HL-60/S4 treated with phorbol 12-myristate 13-acetate at 8.2 ng/mL for 4 days and 3 days (cell line): Measurements from ENCODE around the gene CMTM1.
"Not testable (repeated sequence)": the region's sequence is repeated elsewhere in the genome, so short reads cannot be mapped to it uniquely, and the experiment has no call there.

ENCODE experiments used
- in situ Hi-C: fragments of 300-500 bp; cut with MboI; formaldehyde crosslinking; loops from 2 replicates; pipeline ENCODE4 v1.15.0; 2022; ENCODE audit warnings: low sequenced_read_pairs

CMTM1 gene

DNA sequence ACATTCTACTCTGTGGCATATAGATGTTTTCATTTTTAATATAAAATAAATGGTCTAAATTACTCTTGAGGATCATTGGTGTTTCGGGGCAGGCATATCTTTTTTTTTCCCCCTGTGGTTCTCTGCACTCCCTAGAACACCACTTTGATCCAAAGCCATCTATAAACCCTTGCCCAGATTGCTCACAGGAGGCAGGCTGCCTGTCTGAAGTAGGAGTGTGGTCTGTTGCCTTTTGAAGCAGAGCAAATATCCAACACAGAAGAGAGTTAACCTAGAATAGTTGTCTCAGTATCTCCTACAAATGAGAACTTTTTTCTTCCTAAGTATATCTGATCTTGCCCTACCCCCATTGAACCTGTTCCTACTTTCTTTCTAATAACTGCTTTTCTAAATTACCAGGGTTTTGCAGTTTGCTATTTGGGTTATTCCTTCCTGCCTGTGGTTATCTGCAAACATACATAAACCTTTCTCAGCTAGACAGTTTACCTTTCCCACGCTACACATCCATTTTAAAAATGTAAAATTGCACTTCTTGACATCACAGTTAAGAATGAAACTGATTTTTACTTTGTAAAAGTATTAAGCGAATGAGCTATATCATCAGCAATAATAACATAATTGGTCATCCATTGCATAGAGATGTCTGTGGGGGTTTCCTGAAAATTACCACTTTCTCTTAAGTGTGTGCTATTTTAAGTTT, 4.7 kb upstream of the CMTM1 start:
- in situ Hi-C loops, result no loop called here

GRCh38 chr16:66562409-66562808, 3.8 kb upstream of the CMTM1 start:
- in situ Hi-C loops, result no loop called here

- in situ Hi-C loops, result no loop called here
These were observed 3.3 kb upstream of the CMTM1 start for GRCh38 chr16:66562986-66563385.

DNA sequence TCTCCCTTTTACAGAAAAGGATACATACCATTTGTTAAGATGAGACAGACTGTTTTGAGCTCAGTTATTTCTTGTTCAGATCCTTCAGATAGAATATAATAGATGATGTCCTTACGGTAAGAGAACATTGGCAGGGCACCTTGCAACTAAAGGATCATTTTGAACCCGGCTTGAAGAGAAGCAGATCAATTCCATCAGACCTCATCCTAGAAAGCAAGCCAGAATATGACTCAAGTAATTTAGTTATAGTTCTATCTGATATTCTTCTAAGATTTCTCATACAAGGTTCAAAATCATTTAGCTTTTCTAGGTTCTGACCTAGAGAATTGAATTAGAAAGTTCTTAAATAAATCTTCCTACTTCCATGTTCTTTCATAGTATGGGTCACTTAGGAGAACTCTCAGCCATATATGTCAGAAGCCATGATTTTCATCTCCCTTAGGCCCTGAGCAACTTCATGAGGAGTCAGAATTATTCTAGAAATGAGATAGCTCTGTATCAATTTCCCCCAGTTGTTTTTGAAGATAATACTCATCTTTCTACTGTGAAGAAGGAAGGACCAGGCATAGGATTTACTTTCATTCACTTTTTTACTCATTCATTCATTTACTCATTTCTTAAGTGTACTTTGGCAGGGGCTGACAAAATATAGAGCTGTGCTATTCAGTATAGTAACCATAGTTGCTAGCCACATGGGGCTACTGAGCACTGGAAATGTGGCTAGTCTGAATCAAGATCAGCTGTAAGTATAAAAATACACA, 2.5 kb upstream of the CMTM1 start:
- in situ Hi-C loops, result no loop called here

DNA sequence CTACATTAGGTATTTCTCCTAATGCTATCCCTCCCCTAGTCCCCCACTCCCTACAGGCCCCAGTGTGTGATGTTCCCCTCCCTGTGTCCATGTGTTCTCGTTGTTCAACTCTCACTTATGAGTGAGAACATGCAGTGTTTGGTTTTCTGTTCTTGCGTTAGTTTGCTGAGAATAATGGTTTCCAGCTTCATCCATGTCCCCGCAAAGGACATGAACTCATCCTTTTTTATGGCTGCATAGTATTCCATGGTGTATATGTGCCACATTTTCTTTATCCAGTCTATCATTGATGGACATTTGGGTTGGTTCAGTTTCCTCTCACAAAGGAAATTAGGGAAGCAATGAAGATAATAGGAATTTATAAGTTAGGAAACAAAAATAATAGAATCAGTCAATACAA, 1.0 kb downstream of the CMTM1 start:
- in situ Hi-C loops, result not testable (repeated sequence)

DNA sequence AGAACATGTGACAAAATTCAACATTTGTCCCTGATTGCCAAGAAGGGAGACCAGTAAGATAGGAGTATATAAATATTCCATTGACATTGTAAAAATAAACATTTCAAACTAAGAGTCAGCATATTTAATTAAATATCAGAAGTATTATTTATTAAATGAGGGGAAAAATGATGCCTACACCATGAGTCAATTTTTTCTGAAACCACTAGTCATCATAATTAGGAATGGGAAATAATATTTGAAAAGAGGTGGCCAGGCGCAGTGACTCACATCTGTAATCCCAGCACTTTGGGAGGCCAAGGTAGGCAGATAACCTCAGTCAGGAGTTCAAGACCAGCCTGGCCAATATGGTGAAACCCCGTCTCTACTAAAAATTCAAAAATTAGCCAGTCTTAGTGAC, 2.1 kb downstream of the CMTM1 start:
- in situ Hi-C loops, result no loop called here

GRCh38 chr16:66569131-66569530, 2.9 kb downstream of the CMTM1 start:
- in situ Hi-C loops, result no loop called here

DNA sequence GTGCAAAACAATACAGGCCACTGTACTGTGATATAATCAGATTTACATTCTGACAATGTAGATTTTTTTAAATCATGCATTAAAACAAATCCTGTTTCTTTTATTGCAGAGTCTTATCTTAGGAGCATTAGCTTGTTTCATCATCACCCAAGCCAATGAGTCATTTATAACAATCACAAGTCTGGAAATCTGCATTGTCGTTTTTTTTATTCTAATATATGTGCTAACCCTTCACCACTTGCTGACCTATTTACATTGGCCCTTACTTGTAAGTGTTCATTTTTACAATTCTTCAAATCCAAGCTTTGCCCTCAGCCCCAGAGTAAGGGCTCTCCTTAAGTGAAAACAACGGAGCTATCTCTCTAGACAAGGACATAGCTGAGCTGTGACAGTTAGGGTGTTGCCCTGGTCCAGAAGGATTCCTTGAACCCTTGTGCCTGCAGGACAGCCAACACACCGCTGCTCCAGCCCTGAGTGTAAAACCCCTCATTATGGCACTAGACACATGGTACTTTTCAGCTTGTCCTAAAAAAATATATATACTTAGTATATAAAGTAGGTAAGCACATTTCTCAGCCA, 3.7 kb downstream of the CMTM1 start:
- in situ Hi-C loops, result no loop called here

- in situ Hi-C loops, result no loop called here
These were observed 6.1 kb downstream of the CMTM1 start for GRCh38 chr16:66572356-66572755.

GRCh38 chr16:66574081-66574480, 7.8 kb downstream of the CMTM1 start:
- in situ Hi-C loops, result no loop called here

- in situ Hi-C loops, result no loop called here
These were observed 8.3 kb downstream of the CMTM1 start for GRCh38 chr16:66574531-66574930.

DNA sequence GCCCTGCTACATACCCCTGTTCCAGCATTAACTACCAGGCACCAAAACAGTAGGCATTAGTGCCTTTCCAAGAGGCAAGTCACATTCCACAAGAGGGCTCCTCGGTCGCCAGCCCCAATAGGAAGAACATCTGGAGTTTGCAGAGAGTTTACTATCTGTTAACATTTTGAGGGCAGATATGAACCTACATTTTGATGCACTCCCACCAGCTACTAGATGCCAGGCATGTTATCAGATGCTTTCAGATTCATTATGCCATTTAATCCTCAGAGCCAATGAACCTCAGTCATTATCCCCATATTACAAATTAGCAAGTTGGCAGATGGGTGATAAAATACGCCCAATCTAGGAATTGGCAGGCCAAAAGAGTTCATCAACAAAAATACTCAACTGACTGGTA, 8.8 kb downstream of the CMTM1 start:
- in situ Hi-C loops, result no loop called here

DNA sequence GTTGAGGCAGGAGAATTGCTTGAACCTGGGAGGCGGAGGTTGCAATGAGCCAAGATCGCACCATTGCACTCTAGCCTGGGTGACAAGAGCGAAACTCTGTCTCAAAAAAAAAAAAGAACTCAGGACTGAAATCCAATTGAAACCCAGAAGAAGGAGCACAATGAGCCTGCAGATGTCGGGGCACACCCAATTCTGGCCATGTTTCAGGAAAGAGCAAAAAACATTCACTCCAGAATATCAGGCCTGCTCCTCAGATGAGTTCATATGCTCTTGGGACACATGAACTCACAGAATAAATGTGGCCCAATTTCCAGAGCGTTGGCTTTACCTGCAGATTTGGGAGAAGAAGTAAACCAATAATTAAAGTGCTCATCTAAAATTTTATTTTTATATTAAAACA, 10.1 kb downstream of the CMTM1 start:
- in situ Hi-C loops, result no loop called here

- in situ Hi-C loops, result no loop called here
These were observed 12.7 kb downstream of the CMTM1 start, which contains the start of gene CMTM2 for GRCh38 chr16:66578651-66579531. Gene CMTM2 (plus strand): TSS chr16:66579463. CDS start chr16:66579608, 145 bp downstream.

DNA sequence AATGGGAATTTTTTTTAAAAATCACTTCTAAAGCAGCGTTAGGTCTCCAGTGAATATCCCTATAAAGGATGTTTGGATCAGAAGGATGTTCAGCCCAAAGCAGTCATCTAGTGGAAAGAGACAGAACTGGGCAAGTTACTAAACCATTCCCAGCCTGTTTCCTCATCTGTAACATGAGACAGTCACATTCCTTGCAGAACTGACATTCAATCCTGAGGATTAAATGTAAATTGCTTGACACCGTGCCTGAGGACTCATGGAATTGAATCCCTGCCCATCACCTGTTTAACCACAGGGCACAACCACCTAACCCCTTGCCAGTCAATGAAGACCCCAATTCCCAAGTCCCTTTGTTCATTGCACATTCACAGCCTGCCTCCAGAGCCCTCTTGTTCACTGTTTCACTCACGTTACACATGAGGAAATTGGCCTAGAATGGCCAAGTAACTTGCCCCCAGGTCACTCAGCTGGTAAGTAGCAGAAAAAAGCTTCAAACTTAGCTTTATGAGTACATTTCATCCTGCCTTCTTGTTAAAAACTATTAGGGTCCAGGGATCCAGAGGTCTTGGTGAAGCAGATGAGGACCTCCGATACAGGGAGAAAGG, 14.5 kb downstream of the CMTM1 start:
- in situ Hi-C loops, result no loop called here

DNA sequence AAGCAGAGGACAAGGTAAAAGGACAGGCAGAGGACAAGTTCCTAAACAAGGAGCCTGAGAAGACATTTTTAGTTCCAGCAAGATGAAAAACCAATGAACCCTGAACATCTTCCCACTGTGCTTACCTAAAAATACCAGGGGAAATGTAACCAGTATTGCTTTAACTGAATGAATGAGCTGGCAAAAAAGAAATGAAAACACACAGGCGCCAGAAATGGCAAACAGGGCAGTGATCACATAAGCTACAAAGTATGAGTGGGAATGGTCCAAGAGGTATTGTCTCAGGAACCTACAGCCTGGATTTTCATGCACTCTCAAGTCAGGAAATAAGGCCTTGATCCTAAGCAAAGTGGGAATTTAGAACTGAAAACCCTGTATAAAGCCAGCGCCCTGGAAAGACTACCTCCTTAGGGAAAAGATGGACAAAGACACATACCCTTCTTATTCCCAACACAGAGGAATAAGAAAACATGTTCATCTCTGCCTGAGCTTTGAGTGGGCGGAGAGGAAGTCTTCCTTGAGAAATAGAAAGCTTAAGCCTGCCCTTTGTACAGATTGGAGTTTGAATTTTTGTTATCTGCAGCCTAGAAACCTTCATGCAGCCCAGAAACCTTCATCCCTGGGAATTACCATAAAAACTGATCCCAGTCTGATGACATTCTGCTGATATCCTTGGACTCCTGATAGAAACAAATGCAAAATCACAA, 15.2 kb downstream of the CMTM1 start:
- in situ Hi-C loops, result no loop called here

DNA sequence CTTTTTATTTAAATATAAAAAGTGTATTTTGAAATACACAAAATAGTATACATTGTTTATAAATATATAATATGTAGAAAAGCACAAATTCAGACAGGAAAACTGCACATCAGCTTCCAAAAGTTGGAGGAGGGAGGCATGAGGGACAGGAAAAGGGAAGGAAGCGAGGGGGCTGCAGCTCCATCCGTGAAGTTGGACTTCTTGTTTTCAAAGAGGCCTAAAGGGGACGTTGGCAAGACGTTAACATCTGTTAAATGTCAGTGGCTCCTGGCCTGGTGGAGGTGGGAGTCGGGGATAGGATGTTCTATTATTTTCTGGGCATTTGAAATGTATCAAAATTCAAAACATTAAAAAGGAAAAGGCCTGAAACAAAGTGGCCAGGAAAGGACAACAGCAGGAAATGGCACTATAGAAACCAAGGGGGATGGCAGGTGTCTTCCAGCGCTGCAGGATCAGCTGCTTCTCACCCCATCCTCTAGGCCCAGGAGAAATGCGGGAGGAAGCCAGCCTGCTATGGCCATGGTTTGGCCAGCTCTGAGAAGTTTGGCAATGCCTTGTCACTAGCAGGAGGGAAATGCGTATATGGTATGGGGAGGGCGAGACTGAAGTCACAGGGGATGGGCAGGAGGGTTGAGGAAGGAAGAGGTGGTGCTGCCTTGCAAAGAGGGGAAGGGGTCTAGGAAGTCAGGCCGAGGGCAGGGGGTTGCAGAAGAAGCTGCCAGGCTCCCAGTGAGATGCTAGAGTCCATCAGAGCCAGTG, 19.4 kb downstream of the CMTM1 start:
- in situ Hi-C loops, result no loop called here

GRCh38 chr16:66587881-66588600, 21.8 kb downstream of the CMTM1 start:
- in situ Hi-C loops, result no loop called here
